Measurements from ENCODE around the gene SMPD3. TPM values are rescaled to one million over a fixed set of nuclear protein-coding genes. Genes with fewer than 3 reads are reported as not detected.

SMPD3 gene
- total RNA-seq, 1 experiment from 2014 or later: 1.4 TPM

DNA sequence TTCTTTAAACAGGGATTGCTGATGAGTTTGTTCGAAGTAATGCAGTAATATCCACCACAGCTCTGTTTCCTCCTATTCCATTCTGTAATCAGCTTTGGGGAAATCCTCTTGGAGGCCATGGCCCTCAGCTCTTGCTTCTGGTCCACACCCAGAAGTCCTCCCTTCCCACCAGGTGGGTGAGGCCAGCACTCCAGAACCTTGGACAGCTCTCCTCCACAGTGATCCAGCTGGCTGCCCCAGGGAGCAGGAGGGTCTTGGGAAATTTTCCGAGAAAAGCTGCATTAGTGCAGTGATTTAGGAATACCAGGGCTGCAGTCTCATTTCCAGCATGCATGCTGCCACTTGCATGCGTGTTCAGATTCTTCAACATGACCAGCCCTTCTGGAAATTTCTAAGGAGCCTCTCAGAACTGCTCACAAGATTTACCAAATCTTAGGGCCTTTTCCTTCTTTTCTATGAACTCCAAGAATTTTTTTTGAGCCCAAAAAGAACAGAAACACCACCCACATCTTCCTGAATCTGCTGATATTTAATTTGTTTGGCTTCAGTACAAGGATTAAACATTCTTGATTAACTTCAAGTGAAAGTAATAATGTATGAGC lies 4.2 kb downstream of the SMPD3 start (continued):
- TF ChIP-seq, protein P1, sequence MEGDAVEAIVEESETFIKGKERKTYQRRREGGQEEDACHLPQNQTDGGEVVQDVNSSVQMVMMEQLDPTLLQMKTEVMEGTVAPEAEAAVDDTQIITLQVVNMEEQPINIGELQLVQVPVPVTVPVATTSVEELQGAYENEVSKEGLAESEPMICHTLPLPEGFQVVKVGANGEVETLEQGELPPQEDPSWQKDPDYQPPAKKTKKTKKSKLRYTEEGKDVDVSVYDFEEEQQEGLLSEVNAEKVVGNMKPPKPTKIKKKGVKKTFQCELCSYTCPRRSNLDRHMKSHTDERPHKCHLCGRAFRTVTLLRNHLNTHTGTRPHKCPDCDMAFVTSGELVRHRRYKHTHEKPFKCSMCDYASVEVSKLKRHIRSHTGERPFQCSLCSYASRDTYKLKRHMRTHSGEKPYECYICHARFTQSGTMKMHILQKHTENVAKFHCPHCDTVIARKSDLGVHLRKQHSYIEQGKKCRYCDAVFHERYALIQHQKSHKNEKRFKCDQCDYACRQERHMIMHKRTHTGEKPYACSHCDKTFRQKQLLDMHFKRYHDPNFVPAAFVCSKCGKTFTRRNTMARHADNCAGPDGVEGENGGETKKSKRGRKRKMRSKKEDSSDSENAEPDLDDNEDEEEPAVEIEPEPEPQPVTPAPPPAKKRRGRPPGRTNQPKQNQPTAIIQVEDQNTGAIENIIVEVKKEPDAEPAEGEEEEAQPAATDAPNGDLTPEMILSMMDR (IDR thresholded peaks at IDR 0.05): no peak
- TF ChIP-seq ZNF317 (CRISPR knock-in tag; IDR thresholded peaks at IDR 0.05; ENCODE audit: borderline replicate concordance, low read depth): no peak
- TF ChIP-seq ZNF423 (CRISPR knock-in tag; IDR thresholded peaks at IDR 0.05): 0 out of 2 replicates have a peak, but pooled peaks have one; percentile 26
- TF ChIP-seq, protein P2, sequence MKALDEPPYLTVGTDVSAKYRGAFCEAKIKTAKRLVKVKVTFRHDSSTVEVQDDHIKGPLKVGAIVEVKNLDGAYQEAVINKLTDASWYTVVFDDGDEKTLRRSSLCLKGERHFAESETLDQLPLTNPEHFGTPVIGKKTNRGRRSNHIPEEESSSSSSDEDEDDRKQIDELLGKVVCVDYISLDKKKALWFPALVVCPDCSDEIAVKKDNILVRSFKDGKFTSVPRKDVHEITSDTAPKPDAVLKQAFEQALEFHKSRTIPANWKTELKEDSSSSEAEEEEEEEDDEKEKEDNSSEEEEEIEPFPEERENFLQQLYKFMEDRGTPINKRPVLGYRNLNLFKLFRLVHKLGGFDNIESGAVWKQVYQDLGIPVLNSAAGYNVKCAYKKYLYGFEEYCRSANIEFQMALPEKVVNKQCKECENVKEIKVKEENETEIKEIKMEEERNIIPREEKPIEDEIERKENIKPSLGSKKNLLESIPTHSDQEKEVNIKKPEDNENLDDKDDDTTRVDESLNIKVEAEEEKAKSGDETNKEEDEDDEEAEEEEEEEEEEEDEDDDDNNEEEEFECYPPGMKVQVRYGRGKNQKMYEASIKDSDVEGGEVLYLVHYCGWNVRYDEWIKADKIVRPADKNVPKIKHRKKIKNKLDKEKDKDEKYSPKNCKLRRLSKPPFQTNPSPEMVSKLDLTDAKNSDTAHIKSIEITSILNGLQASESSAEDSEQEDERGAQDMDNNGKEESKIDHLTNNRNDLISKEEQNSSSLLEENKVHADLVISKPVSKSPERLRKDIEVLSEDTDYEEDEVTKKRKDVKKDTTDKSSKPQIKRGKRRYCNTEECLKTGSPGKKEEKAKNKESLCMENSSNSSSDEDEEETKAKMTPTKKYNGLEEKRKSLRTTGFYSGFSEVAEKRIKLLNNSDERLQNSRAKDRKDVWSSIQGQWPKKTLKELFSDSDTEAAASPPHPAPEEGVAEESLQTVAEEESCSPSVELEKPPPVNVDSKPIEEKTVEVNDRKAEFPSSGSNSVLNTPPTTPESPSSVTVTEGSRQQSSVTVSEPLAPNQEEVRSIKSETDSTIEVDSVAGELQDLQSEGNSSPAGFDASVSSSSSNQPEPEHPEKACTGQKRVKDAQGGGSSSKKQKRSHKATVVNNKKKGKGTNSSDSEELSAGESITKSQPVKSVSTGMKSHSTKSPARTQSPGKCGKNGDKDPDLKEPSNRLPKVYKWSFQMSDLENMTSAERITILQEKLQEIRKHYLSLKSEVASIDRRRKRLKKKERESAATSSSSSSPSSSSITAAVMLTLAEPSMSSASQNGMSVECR (CRISPR knock-in tag; IDR thresholded peaks at IDR 0.05; ENCODE audit: borderline replicate concordance): 0 out of 2 replicates have a peak, but pooled peaks have one; percentile 42
- TF ChIP-seq CBFB (CRISPR knock-in tag; IDR thresholded peaks at IDR 0.05; ENCODE audit: low read depth): no peak
- TF ChIP-seq, protein P3, sequence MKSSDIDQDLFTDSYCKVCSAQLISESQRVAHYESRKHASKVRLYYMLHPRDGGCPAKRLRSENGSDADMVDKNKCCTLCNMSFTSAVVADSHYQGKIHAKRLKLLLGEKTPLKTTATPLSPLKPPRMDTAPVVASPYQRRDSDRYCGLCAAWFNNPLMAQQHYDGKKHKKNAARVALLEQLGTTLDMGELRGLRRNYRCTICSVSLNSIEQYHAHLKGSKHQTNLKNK (CRISPR knock-in tag; IDR thresholded peaks at IDR 0.05): no peak
- TF ChIP-seq, protein P4, sequence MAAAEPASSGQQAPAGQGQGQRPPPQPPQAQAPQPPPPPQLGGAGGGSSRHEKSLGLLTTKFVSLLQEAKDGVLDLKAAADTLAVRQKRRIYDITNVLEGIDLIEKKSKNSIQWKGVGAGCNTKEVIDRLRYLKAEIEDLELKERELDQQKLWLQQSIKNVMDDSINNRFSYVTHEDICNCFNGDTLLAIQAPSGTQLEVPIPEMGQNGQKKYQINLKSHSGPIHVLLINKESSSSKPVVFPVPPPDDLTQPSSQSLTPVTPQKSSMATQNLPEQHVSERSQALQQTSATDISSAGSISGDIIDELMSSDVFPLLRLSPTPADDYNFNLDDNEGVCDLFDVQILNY (CRISPR knock-in tag; IDR thresholded peaks at IDR 0.05): no peak
- TF ChIP-seq, protein P5, sequence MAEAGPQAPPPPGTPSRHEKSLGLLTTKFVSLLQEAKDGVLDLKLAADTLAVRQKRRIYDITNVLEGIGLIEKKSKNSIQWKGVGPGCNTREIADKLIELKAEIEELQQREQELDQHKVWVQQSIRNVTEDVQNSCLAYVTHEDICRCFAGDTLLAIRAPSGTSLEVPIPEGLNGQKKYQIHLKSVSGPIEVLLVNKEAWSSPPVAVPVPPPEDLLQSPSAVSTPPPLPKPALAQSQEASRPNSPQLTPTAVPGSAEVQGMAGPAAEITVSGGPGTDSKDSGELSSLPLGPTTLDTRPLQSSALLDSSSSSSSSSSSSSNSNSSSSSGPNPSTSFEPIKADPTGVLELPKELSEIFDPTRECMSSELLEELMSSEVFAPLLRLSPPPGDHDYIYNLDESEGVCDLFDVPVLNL (CRISPR knock-in tag; IDR thresholded peaks at IDR 0.05; ENCODE audit: borderline replicate concordance, low read depth): no peak
- no peak for TF ChIP-seq EMX1 (CRISPR knock-in tag; IDR thresholded peaks at IDR 0.05)
- TF ChIP-seq, protein P6, sequence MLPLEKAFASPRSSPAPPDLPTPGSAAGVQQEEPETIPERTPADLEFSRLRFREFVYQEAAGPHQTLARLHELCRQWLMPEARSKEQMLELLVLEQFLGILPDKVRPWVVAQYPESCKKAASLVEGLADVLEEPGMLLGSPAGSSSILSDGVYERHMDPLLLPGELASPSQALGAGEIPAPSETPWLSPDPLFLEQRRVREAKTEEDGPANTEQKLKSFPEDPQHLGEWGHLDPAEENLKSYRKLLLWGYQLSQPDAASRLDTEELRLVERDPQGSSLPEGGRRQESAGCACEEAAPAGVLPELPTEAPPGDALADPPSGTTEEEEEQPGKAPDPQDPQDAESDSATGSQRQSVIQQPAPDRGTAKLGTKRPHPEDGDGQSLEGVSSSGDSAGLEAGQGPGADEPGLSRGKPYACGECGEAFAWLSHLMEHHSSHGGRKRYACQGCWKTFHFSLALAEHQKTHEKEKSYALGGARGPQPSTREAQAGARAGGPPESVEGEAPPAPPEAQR (CRISPR knock-in tag; IDR thresholded peaks at IDR 0.05): no peak
- no peak for TF ChIP-seq ZNF263 (CRISPR knock-in tag; IDR thresholded peaks at IDR 0.05; ENCODE audit: low read depth)
- no peak for TF ChIP-seq FOXJ3 (CRISPR knock-in tag; IDR thresholded peaks at IDR 0.05; ENCODE audit: borderline replicate concordance)

DNA sequence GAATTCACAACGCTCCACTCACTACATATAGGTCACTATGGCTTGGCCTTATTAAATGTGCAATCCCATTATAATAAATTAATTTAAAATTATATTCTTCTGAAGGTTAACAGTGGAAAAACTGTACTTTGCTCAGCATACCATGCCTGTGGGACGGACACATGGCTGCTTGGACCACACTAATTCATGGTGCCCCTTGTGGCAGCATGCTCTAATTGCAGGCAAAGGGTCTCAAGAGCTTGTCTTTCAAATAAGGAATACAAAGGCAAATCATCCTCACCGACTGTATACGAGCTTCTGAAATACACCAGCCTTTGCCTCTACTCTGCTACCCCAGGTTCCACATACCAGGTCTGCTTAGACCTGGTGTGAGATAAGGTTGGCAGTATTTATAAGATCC lies 11.7 kb downstream of the SMPD3 start:
- Mint-ChIP-seq H3K4me3 (no peak overlapping the region), H3K27me3 (ENCODE audit: low read depth) (peaks cover 26% of the 10 kb centered on the region), H3K4me1 (peaks cover 4% of the 10 kb centered on the region; the same call in 1 of the 2 replicates), H3K9me3 (peaks cover 15% of the 10 kb centered on the region), H3K36me3 (peaks cover 8% of the 10 kb centered on the region), H3K27ac (no peak overlapping the region)
- ChIA-PET POLR2A (interaction anchor here (0.7 kb wide), 1 partner anchor 70 kb away, joined by 3 read pairs; no protein-coding TSS in a partner anchor), CTCF (interaction anchor here (0.6 to 1.7 kb wide), 25 partner anchors 9 to 92 kb away, joined by 3 to 15 read pairs (median 5); partner anchors contain the start of gene SMPD3)
- peak; percentile 48 for ATAC-seq
- TF ChIP-seq ZBTB21 (CRISPR knock-in tag; IDR thresholded peaks at IDR 0.05; ENCODE audit: borderline replicate concordance): no peak
- TF ChIP-seq, protein P1 (IDR thresholded peaks at IDR 0.05): peak; percentile 55
- DNase-seq (ENCODE audit: low spot score): peak; percentile 63

All from WTC11 (cell line).